Mesenchymal stem cell (in vitro differentiated cells and primary cell): ENCODE results near the gene GPR158.

Source experiments
- DNase-seq: peaks from one replicate; pipeline ENCODE4 v3.0.0-alpha.2; 2013
- H2AFZ ChIP-seq: one replicate; pipeline ENCODE4 v1.6.1; 2013; ENCODE audit warnings: low read depth, mild to moderate bottlenecking, control low read depth, inconsistent platforms, low read length, moderate library complexity
- H2AK5ac ChIP-seq: 2 replicates; pipeline ENCODE4 v1.6.1; 2013; ENCODE audit warnings: low read length, moderate library complexity, mild to moderate bottlenecking, inconsistent platforms; ENCODE audit not compliant: severe bottlenecking
- H2BK120ac ChIP-seq: one replicate; pipeline ENCODE4 v1.6.1; 2013; ENCODE audit warnings: low read depth, mild to moderate bottlenecking, inconsistent platforms, low read length, moderate library complexity
- H2BK12ac ChIP-seq, 2 experiments: one replicate each; pipeline ENCODE4 v1.6.1; 2013; ENCODE audit warnings: inconsistent platforms in 2 of 2, low read length in 2 of 2, mild to moderate bottlenecking in 2 of 2, moderate library complexity in 2 of 2, control low read depth in 1 of 2
- H2BK15ac ChIP-seq: one replicate; pipeline ENCODE4 v1.6.1; 2013; ENCODE audit warnings: mild to moderate bottlenecking, low read depth, inconsistent platforms; ENCODE audit not compliant: poor library complexity, severe bottlenecking
- H2BK5ac ChIP-seq: 2 replicates; pipeline ENCODE4 v1.6.1; 2013; ENCODE audit warnings: low read depth, mild to moderate bottlenecking, low read length, control low read depth, inconsistent platforms; ENCODE audit not compliant: poor library complexity, severe bottlenecking
- H3K14ac ChIP-seq, 2 experiments: one replicate each; pipeline ENCODE4 v1.6.1; 2013; ENCODE audit warnings: inconsistent platforms in 2 of 2, low read length in 2 of 2, control low read depth in 1 of 2, mild to moderate bottlenecking in 1 of 2, moderate library complexity in 1 of 2
- H3K18ac ChIP-seq, 2 experiments: one replicate each; pipeline ENCODE4 v1.6.1; 2013; ENCODE audit warnings: inconsistent platforms in 2 of 2, low read length in 2 of 2, control low read depth in 1 of 2, low read depth in 1 of 2, mild to moderate bottlenecking in 1 of 2
- H3K23ac ChIP-seq, 2 experiments: one replicate each; pipeline ENCODE4 v1.6.1; 2013; ENCODE audit warnings: inconsistent platforms in 2 of 2, low read length in 2 of 2, mild to moderate bottlenecking in 2 of 2, moderate library complexity in 2 of 2, control low read depth in 1 of 2
- H3K27ac ChIP-seq: 2 replicates; pipeline ENCODE4 v1.5.1; 2013; ENCODE audit warnings: mild to moderate bottlenecking, moderate library complexity, low read length, control low read depth, inconsistent platforms; ENCODE audit not compliant: poor library complexity, severe bottlenecking
- H3K27me3 ChIP-seq, 2 experiments: 2 replicates each; pipeline versions ENCODE4 v1.6.1 to v1.7.0; 2013; ENCODE audit warnings: low read length in 2 of 2, mild to moderate bottlenecking in 2 of 2, moderate library complexity in 2 of 2, control low read depth in 1 of 2, inconsistent platforms in 1 of 2; ENCODE audit not compliant: control insufficient read depth in 1 of 2, insufficient read depth in 1 of 2
- H3K36me3 ChIP-seq, 2 experiments: 2 replicates each; pipeline versions ENCODE4 v1.6.1 to v1.7.0; 2013; ENCODE audit warnings: low read length in 2 of 2, control low read depth in 1 of 2, inconsistent platforms in 1 of 2, low read depth in 1 of 2, mild to moderate bottlenecking in 1 of 2; ENCODE audit not compliant: insufficient read depth in 2 of 2, control insufficient read depth in 1 of 2
- H3K4ac ChIP-seq, 2 experiments: one replicate each; pipeline ENCODE4 v1.6.1; 2013; ENCODE audit warnings: inconsistent platforms in 2 of 2, low read length in 2 of 2, mild to moderate bottlenecking in 2 of 2, moderate library complexity in 2 of 2, control low read depth in 1 of 2, low read depth in 1 of 2
- H3K4me1 ChIP-seq: 2 replicates; pipeline ENCODE4 v1.6.1; 2013; ENCODE audit warnings: low read depth, low read length, control low read depth; ENCODE audit not compliant: control insufficient read depth, insufficient read depth
- H3K4me2 ChIP-seq: 2 replicates; pipeline ENCODE4 v1.6.1; 2013; ENCODE audit warnings: low read length, mild to moderate bottlenecking, inconsistent platforms; ENCODE audit not compliant: poor library complexity, severe bottlenecking
- H3K4me3 ChIP-seq, 2 experiments: 2 replicates each; pipeline versions ENCODE4 v1.5.1 to v1.7.0; 2013; ENCODE audit warnings: low read length in 2 of 2, mild to moderate bottlenecking in 2 of 2, control low read depth in 1 of 2, low read depth in 1 of 2; ENCODE audit not compliant: insufficient read depth in 1 of 2
- H3K79me1 ChIP-seq: replicated peaks from 2 replicates; pipeline ENCODE4 v1.6.1; 2013; ENCODE audit warnings: mild to moderate bottlenecking, control low read depth, low read length, inconsistent platforms; ENCODE audit not compliant: poor library complexity, severe bottlenecking
- H3K9ac ChIP-seq: 2 replicates; pipeline ENCODE4 v1.7.0; 2013; ENCODE audit warnings: mild to moderate bottlenecking, low read length, moderate library complexity
- H3K9me3 ChIP-seq: 2 replicates; pipeline ENCODE4 v1.7.0; 2013; ENCODE audit warnings: mild to moderate bottlenecking, low read length; ENCODE audit not compliant: control insufficient read depth
- H4K8ac ChIP-seq: one replicate; pipeline ENCODE4 v1.6.1; 2013; ENCODE audit warnings: inconsistent platforms, mild to moderate bottlenecking, low read length, moderate library complexity
- H4K91ac ChIP-seq: one replicate; pipeline ENCODE4 v1.6.1; 2013; ENCODE audit warnings: mild to moderate bottlenecking, low read length, inconsistent platforms
- WGBS: methylation state at CpG from one replicate; pipeline ENCODE4 v1.1.7; 2013; ENCODE audit warnings: mixed read lengths; 5-methylcytosine and 5-hydroxymethylcytosine counted together

Gene GPR158

DNA sequence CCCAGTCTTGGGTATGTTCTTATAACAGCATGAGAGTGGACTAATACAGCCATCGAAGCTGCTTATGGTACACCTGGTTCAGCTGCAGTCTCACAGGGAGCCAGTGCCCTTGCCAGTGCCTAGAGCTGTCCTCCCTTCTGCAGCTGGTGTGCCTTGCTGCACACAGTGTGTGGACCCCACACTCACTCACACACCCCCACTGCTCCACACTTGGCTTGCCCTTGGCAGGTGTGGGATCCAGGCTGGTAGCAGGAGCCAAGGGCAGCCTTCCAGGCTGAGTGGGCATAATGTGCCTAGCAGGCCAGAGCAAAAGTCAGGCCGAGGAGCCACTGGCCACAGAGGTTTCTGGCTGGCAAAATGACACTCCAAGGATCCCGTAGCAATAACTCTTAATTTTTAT, 217.3 kb downstream of the GPR158 start:
- 49% methylated on average over 3 of the region's 3 CpGs for WGBS
- Histone ChIP-seq H3K36me3 (no peaks in the 10 kb centered on the region), H2AK5ac (no peak overlapping the region), H3K9me3 (peaks cover 7% of the 10 kb centered on the region), H2BK5ac (no peak overlapping the region), H3K27me3 (no peaks in the 10 kb centered on the region), H3K18ac (no peak overlapping the region), H3K4me2 (no peak overlapping the region), H2BK120ac (no peak overlapping the region), H3K27ac (no peak overlapping the region), H3K4me1 (no peaks in the 10 kb centered on the region), H4K91ac (no peak overlapping the region), H2AFZ (no peak overlapping the region), H3K4me3 (no peak overlapping the region), H4K8ac (no peak overlapping the region), H3K4ac (no peak overlapping the region), H3K14ac (no peak overlapping the region), H2BK15ac (no peak overlapping the region), H3K9ac (no peak overlapping the region), H2BK12ac (no peak overlapping the region), H3K23ac (no peak overlapping the region), H3K79me1 (no peaks in the 10 kb centered on the region)
- no peak for DNase-seq

DNA sequence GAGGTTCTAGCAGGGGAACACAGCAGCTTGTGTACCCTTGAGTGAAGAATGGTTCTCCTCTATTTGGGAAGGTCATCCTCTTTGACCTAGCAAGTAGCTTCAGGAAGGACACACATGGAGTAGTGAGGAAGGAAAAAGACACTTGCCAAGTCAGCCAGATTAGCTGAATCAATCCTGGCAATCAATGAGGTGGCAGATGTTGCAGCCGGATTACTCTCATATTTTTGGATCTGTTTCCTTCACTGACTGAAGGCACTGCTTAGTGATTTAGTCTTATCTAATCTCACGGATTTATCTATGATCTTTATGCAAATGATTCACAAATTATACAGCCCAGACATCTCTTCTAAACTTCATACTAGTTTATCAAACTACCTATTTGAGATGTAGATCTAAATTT, 218.8 kb downstream of the GPR158 start:
- Histone ChIP-seq H3K9me3 (peaks cover 7% of the 10 kb centered on the region), H3K79me1 (no peaks in the 10 kb centered on the region), H2AK5ac (no peak overlapping the region), H3K4me3 (no peak overlapping the region), H2BK12ac (no peak overlapping the region), H3K18ac (no peak overlapping the region), H3K14ac (no peak overlapping the region), H4K91ac (no peak overlapping the region), H3K27ac (no peak overlapping the region), H3K9ac (no peak overlapping the region), H3K23ac (no peak overlapping the region), H2BK120ac (no peak overlapping the region), H4K8ac (no peak overlapping the region), H3K27me3 (no peaks in the 10 kb centered on the region), H2BK15ac (no peak overlapping the region), H3K4me1 (no peaks in the 10 kb centered on the region), H2BK5ac (no peak overlapping the region), H2AFZ (no peak overlapping the region), H3K36me3 (no peaks in the 10 kb centered on the region), H3K4ac (no peak overlapping the region), H3K4me2 (no peak overlapping the region)
- DNase-seq = no peak
- WGBS = 82% methylated on average over 1 of the region's 2 CpGs

DNA sequence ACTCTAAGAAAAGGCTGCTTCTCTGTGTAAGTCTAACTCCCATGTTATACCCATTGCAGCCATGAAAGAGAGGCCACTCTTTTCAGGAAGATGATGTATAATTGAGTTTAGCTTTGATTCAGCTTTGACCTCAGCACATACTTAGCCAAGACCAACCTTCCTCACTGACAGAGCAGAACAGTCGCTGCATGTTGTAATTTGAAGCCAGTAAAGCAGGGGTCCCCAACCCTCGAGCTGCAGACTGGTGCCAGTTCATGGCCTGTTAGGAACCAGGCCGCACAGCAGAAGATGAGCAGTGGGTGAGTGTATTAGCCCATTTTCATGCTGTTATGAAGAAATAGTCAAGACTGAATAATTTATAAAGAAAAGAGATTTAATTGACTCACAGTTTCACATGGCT, 223.9 kb downstream of the GPR158 start:
- Histone ChIP-seq H3K18ac (no peak overlapping the region), H3K14ac (no peak overlapping the region), H3K79me1 (no peaks in the 10 kb centered on the region), H2BK5ac (no peak overlapping the region), H3K9me3 (no peaks in the 10 kb centered on the region), H2AFZ (no peak overlapping the region), H3K36me3 (no peaks in the 10 kb centered on the region), H4K91ac (no peak overlapping the region), H2AK5ac (no peak overlapping the region), H3K4me1 (no peaks in the 10 kb centered on the region), H3K4me2 (no peak overlapping the region), H2BK12ac (no peak overlapping the region), H3K9ac (no peak overlapping the region), H3K27ac (no peak overlapping the region), H3K4me3 (no peak overlapping the region), H2BK15ac (no peak overlapping the region), H2BK120ac (no peak overlapping the region), H3K4ac (no peak overlapping the region), H4K8ac (no peak overlapping the region), H3K27me3 (no peaks in the 10 kb centered on the region), H3K23ac (no peak overlapping the region)
- no peak for DNase-seq
- WGBS = 53% methylated on average over 3 of the region's 3 CpGs

DNA sequence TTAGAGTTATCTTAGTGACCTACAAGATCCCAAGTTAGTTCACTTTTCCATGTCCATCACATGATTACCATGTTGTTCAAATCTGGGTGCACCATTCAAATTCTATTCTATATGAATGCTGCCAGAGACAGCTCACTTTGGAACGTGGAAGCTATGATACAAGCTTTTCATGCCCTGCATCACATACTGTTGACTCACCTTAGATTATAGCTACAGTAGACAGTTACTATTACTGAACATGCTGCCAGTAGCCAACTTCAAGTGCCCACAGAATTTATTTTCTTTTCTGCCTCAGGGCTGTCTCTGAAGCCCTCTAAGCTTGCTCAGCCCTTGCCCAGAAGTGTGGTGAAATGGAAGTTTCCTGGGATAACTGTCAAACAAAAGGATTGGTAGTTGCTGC, 231.1 kb downstream of the GPR158 start:
- WGBS = 61% methylated on average over 1 of the region's 1 CpG
- H2BK120ac ChIP-seq = no peak overlapping the region
- no peak overlapping the region for H4K8ac ChIP-seq
- no peak overlapping the region for H3K9ac ChIP-seq
- no peak overlapping the region for H2BK15ac ChIP-seq
- H2AFZ ChIP-seq = no peak overlapping the region
- no peak overlapping the region for H3K27ac ChIP-seq
- H3K18ac ChIP-seq = no peak overlapping the region
- H3K14ac ChIP-seq = no peak overlapping the region
- no peak overlapping the region for H2AK5ac ChIP-seq
- H3K4me1 ChIP-seq = no peaks in the 10 kb centered on the region
- no peak for DNase-seq
- H3K4me3 ChIP-seq = no peak overlapping the region
- H3K4me2 ChIP-seq = no peak overlapping the region
- no peaks in the 10 kb centered on the region for H3K27me3 ChIP-seq
- no peak overlapping the region for H4K91ac ChIP-seq
- no peaks in the 10 kb centered on the region for H3K36me3 ChIP-seq
- no peak overlapping the region for H2BK12ac ChIP-seq
- H3K4ac ChIP-seq = no peak overlapping the region
- no peaks in the 10 kb centered on the region for H3K9me3 ChIP-seq
- H3K23ac ChIP-seq = no peak overlapping the region
- H3K79me1 ChIP-seq = no peaks in the 10 kb centered on the region
- H2BK5ac ChIP-seq = no peak overlapping the region
